ENCODE results near the gene STK17A.

GRCh38 chr7:43629857-43630256, 46.9 kb downstream of the STK17A start:
- TF ChIP-seq CTCF (IDR thresholded peaks at IDR 0.05), result no peak
- no peak for TF ChIP-seq POLR2A (IDR thresholded peaks at IDR 0.05)
